ENCODE data around the gene BRD3.
"Not testable (repeated sequence)": the region's sequence is repeated elsewhere in the genome, so short reads cannot be mapped to it uniquely, and the experiment has no call there.

Gene BRD3

GRCh38 chr9:133990366-133991213 lies 77.2 kb downstream of the BRD3 start:
- DNase-seq, result peak; percentile 66

DNA sequence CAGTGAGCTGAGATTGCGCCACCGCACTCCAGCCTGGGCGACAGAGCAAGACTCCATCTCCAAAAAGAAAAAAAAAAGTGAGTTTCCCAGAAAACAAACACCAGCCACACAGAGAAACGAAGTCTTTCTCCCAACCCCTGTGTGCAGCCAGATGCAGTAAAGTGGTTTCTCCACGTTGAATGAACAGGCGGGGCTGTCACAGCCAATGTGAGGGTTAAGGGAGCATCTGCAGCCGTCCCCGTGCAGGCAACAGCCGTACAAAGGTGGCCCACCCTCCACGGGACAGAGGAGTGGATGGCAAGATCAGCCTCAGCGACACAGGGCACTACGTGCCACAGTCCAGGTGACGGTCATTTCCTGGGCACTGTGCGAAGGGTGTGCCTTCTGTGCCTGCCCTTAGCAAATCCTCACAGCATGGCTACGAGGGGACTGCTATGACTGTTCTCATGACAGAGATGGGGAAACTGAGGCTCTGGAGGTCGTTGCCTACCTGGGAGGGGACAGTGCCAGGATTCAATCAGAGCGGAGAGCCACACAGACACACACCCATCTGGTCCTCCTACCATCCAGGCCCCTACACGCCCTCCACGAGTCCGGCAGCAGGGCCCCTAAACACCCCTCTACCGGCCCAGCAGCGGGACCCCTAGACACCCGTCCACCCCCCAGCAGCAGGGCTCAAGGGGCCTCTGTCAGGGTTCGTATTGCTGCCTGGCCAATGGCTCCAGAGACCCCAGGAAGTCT lies 78.0 kb downstream of the BRD3 start:
- DNase-seq, result no peak

- not testable (repeated sequence) for DNase-seq
Observed at GRCh38 chr9:133988771-133989170, 79.1 kb downstream of the BRD3 start.

GRCh38 chr9:133987946-133988665 lies 79.7 kb downstream of the BRD3 start:
- DNase-seq, result no peak

- DNase-seq, result no peak
Observed at GRCh38 chr9:133987446-133987788, 80.4 kb downstream of the BRD3 start.

- DNase-seq, result no peak
Observed at GRCh38 chr9:133986774-133987445, 80.9 kb downstream of the BRD3 start.

- DNase-seq, result no peak
Observed at GRCh38 chr9:133986061-133986460, 81.8 kb downstream of the BRD3 start.

GRCh38 chr9:133982971-133983720 lies 84.7 kb downstream of the BRD3 start:
- DNase-seq, result no peak

DNA sequence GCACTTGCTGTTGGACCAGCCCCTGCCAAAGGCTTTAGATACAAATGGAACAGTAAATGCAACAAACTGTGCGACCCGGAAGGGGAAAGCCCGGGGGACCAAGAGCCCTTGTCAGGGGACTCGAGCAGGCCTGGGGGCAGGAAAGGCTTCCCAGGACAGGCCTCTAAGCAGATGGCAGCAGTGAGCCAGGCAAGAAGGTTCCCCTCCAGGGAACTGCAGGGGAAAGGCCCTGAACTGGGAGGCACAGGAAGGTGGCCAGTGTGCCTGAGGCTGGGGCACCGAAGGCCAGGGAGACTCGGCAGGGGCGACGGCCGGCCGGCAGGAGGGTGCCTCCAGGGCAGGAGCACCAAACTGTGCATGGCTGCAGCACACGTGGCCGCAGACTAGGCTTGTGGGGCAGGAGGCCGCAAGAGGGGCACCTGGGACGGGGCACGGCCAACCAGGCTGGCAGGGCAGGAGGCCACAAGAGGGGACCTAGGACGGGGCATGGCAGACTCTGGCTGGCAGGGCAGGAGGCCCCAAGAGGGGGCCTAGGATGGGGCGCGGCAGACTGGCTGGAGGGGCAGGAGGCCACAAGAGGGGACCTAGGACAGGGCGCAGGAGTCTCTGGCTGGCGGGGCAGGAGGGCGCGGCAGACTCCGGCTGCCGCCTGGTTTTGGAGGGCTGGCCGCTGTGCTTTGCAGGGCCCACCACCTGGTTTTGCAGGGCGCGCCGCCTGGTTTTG lies 85.7 kb downstream of the BRD3 start:
- DNase-seq, result no peak

DNA sequence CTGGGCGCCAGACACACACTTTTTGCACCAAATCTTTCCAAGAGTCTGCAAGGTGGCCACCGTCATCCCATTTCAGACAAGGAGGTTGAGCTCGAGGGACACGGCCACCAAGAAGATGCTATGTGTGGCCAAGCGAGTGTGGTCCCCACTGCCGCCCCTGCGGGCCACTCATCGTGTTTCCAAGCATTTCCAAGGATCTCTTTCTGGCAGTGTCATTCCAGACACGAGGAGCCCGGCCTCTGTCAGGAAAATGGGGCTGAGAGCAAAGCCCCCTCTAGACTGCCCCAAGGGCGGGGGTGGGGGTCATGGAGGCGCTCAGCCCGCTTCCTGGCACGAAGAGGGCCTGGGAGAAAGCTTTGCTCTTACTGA lies 86.3 kb downstream of the BRD3 start:
- DNase-seq, result no peak

DNA sequence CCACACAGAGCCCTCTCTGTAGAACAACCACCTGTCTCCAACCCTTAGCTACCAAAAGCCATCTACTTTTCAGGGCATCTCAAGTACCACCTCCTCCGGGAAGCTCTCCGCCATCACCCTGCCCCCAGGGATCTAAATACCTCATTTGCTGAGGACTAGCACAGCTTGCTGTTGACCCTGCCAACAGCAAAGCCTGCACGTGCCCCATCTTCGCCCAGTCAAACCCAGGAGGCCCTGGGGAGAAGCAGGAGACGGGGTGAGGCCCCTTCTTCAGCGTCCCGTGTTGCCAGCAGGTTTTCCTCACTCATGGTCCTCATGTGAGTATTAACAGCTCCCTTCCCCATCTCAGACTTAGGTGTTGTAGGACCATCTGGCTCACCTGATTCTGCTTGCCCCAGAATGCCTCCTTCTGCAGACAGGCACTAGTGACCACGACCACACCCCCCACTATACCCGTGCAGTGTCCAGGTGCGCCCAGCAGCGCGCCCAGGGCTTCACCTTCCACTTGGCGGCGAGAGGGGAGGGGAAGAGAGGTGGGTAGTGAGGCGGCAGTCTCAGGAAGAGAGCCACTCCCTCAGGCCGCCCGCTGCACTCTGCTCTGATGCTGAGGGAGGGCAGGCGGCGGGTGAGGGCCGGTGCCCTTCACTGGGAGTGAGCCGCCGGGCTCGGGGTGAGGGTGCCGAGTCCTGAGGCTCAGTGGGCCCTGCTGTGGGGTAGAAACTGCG lies 86.8 kb downstream of the BRD3 start:
- DNase-seq, result no peak
